Astrocyte of the cerebellum (primary cell): ENCODE results near the gene MYH10.

Source experiments
- DNase-seq: peaks from one replicate; pipeline ENCODE4 v3.0.0-alpha.2; 2011; ENCODE audit warnings: low read depth
- H3K4me3 ChIP-seq: 2 replicates; pipeline ENCODE4 v1.5.1; 2011; ENCODE audit warnings: mild to moderate bottlenecking, low read depth, low read length, moderate library complexity
- in situ Hi-C: cut with HindIII; loops from 2 replicates; pipeline ENCODE4 v1.10.0; 2017; ENCODE audit warnings: low sequenced_read_pairs
- TF ChIP-seq, protein P1 (sequence below): IDR thresholded peaks from 2 replicates; pipeline ENCODE4 v1.5.1; 2012; ENCODE audit warnings: low read length, low read depth, moderate library complexity, mild to moderate bottlenecking; ENCODE audit errors: missing control alignments

Gene MYH10

GRCh38 chr17:8479431-8479947, 151.0 kb downstream of the MYH10 start:
- no peak overlapping the region for H3K4me3 ChIP-seq
- TF ChIP-seq, protein P1, sequence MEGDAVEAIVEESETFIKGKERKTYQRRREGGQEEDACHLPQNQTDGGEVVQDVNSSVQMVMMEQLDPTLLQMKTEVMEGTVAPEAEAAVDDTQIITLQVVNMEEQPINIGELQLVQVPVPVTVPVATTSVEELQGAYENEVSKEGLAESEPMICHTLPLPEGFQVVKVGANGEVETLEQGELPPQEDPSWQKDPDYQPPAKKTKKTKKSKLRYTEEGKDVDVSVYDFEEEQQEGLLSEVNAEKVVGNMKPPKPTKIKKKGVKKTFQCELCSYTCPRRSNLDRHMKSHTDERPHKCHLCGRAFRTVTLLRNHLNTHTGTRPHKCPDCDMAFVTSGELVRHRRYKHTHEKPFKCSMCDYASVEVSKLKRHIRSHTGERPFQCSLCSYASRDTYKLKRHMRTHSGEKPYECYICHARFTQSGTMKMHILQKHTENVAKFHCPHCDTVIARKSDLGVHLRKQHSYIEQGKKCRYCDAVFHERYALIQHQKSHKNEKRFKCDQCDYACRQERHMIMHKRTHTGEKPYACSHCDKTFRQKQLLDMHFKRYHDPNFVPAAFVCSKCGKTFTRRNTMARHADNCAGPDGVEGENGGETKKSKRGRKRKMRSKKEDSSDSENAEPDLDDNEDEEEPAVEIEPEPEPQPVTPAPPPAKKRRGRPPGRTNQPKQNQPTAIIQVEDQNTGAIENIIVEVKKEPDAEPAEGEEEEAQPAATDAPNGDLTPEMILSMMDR = no peak
- in situ Hi-C loops = no loop called here
- peak; percentile 60 for DNase-seq

- DNase-seq = no peak
- TF ChIP-seq, protein P1 = no peak
- no peak overlapping the region for H3K4me3 ChIP-seq
- in situ Hi-C loops = no loop called here
Observed at GRCh38 chr17:8477715-8478441, 152.6 kb downstream of the MYH10 start.

DNA sequence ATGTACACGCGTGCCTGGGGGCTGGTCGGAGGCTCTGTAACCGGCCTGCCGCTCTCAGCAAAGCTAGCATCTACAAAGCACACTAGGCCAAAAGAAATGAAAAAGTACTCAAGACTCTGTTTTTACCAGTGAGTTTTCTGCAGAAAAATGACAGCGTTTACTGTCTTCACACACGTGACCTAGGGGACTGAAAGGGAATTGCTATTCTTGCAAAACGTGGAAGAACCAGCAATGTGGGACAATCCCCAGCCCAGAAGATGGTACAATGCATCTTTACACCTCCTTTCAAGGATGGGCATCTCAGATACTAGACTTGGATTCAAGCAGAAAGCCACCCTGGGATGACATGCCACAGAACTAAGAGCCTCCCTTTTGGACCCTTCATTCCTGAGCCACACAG, 153.4 kb downstream of the MYH10 start:
- DNase-seq = no peak
- H3K4me3 ChIP-seq = no peak overlapping the region
- TF ChIP-seq, protein P1 = no peak
- in situ Hi-C loops = no loop called here

DNA sequence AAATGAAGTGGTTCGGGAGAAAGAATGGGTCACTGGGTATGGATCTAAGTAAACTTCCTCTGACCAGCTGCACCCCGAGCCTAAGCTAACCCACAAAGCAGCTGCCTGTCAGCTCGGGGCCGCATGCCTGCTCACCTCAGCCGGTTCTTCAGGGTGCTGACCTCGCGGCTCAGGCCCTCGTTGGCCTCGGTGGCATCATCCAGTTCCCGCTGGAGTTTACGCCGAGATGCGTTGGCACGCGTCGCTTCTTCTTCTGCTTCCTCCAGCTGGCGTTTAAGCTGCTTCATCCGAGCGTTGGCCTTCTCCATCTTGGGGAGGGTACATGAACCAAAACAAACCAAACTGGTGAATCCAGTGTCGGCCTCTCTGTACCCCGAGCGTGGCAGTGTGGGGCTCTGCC, 153.8 kb downstream of the MYH10 start:
- H3K4me3 ChIP-seq = no peak overlapping the region
- DNase-seq = no peak
- in situ Hi-C loops = no loop called here
- TF ChIP-seq, protein P1 = no peak

DNA sequence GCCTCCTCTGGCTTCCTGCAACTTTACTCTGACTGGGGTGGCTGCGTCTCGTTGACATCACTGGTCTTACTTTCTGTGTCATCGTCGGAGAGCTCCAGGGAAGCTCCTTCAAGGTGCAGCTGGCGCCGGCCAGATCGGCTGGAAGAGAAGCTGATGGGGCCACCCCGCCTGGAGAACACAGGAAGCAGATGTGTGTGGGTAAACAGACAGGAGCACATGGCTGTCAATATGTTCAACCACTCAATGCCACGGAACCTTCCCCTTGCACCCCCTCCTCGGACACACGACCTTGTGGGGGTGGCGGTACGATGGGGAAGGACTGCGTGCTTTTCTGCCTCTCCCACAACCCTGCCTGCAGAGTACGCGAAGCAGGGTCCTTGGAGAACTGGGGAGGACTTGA, 154.7 kb downstream of the MYH10 start:
- in situ Hi-C loops = no loop called here
- TF ChIP-seq, protein P1 = no peak
- no peak overlapping the region for H3K4me3 ChIP-seq
- DNase-seq = no peak

DNA sequence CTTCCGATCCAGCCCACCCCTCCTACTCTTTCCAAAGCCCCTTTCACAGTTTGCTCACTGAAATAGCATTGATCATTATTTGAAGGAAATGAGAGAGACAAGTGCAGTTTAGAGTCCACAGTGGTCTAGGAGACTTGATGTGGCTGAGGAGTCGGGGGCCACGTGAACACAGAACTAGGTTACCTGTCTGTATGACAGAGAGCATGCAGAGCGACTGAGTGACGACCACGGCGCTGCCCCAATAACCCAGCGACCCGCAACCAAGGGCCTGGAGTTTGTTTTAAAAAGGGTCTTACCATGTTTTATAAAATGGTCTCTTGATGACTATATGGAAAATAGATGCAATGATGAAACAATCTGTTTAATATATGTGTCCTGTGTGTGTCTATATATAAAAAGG, 155.3 kb downstream of the MYH10 start:
- no peak for DNase-seq
- TF ChIP-seq, protein P1 = no peak
- no peak overlapping the region for H3K4me3 ChIP-seq
- in situ Hi-C loops = no loop called here
